IgD-negative memory B cell (primary cell): ENCODE results near the gene ADIPOR2. TPM values are rescaled to one million over a fixed set of nuclear protein-coding genes. Genes with fewer than 3 reads are reported as not detected.

Experiments used
- H3K27ac Mint-ChIP-seq, 3 donors: one replicate each; pipeline ENCODE4 v1.8.0; 2020 to 2022; ENCODE audit warnings: mild to moderate bottlenecking in 3 of 3, mixed read lengths in 3 of 3, moderate library complexity in 1 of 3
- H3K27me3 Mint-ChIP-seq: one replicate; pipeline ENCODE4 v1.8.0; 2021; ENCODE audit warnings: mixed read lengths
- H3K36me3 Mint-ChIP-seq: one replicate; pipeline ENCODE4 v1.8.0; 2020; ENCODE audit warnings: mild to moderate bottlenecking, mixed read lengths
- H3K4me1 Mint-ChIP-seq, 3 donors: one replicate each; pipeline ENCODE4 v1.8.0; 2020 to 2022; ENCODE audit warnings: mixed read lengths in 3 of 3, mild to moderate bottlenecking in 1 of 3
- H3K4me3 Mint-ChIP-seq, 4 donors: one replicate each; pipeline ENCODE4 v1.8.0; 2020 to 2022; ENCODE audit warnings: mild to moderate bottlenecking in 4 of 4, mixed read lengths in 4 of 4, moderate library complexity in 3 of 4
- H3K9me3 Mint-ChIP-seq, 3 donors: one replicate each; pipeline ENCODE4 v1.8.0; 2020 to 2021; ENCODE audit warnings: mixed read lengths in 3 of 3, mild to moderate bottlenecking in 1 of 3
- polyA plus RNA-seq: library from polyadenylated mRNA; unstranded; fragments of 300-500 nt; fragmentation: Illumina TruSeq; gene quantifications from one replicate; pipeline ENCODE4 v1.2.3, GENCODE V29; 2021

Gene ADIPOR2, protein sequence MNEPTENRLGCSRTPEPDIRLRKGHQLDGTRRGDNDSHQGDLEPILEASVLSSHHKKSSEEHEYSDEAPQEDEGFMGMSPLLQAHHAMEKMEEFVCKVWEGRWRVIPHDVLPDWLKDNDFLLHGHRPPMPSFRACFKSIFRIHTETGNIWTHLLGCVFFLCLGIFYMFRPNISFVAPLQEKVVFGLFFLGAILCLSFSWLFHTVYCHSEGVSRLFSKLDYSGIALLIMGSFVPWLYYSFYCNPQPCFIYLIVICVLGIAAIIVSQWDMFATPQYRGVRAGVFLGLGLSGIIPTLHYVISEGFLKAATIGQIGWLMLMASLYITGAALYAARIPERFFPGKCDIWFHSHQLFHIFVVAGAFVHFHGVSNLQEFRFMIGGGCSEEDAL
- polyA plus RNA-seq = 2.9 TPM

GRCh38 chr12:1690578-1691122 is at the start of gene ADIPOR2:
TSS of gene ADIPOR2 (plus strand) at chr12:1691070. CDS start at chr12:1754344, 63,274 bp downstream.
- Mint-ChIP-seq H3K9me3 (no peaks in the 10 kb centered on the region), H3K36me3 (no peaks in the 10 kb centered on the region), H3K4me1 (peaks cover 22 to 33% (median 33%) of the 10 kb centered on the region in 3 donors), H3K27me3 (no peaks in the 10 kb centered on the region), H3K27ac (peak within 1 kb of the TSS; percentile 95 to 99 (median 98)), H3K4me3 (peak within 1 kb of the TSS; percentile 90 to 95 (median 92))

- Mint-ChIP-seq H3K4me1 (peaks cover 6 to 10% (median 10%) of the 10 kb centered on the region in 3 donors), H3K27ac (peak overlapping the region in 1 of 3 donors; percentile 43), H3K27me3 (peaks cover 5% of the 10 kb centered on the region), H3K9me3 (no peaks in the 10 kb centered on the region), H3K4me3 (no peak overlapping the region), H3K36me3 (no peaks in the 10 kb centered on the region)
These were observed 48.4 kb upstream of the ADIPOR2 start for GRCh38 chr12:1642513-1642912.

- no peaks in the 10 kb centered on the region for H3K36me3 Mint-ChIP-seq
- H3K4me1 Mint-ChIP-seq = peaks cover 8 to 11% (median 10%) of the 10 kb centered on the region in 3 donors
- H3K9me3 Mint-ChIP-seq = no peaks in the 10 kb centered on the region
- no peak overlapping the region for H3K27ac Mint-ChIP-seq
- peaks cover 5% of the 10 kb centered on the region for H3K27me3 Mint-ChIP-seq
- H3K4me3 Mint-ChIP-seq = no peak overlapping the region
These were observed 47.8 kb upstream of the ADIPOR2 start for GRCh38 chr12:1643043-1643442.

- Mint-ChIP-seq H3K4me3 (no peak overlapping the region), H3K27ac (no peak overlapping the region), H3K36me3 (no peaks in the 10 kb centered on the region), H3K4me1 (peaks cover 8 to 11% (median 10%) of the 10 kb centered on the region in 3 donors), H3K27me3 (peaks cover 5% of the 10 kb centered on the region), H3K9me3 (no peaks in the 10 kb centered on the region)
These were observed 46.9 kb upstream of the ADIPOR2 start for GRCh38 chr12:1643905-1644533.

GRCh38 chr12:1644534-1645438 is 46.1 kb upstream of the ADIPOR2 start:
- Mint-ChIP-seq H3K9me3 (no peaks in the 10 kb centered on the region), H3K4me1 (peaks cover 8 to 11% (median 10%) of the 10 kb centered on the region in 3 donors), H3K27ac (no peak overlapping the region), H3K4me3 (no peak overlapping the region), H3K36me3 (no peaks in the 10 kb centered on the region), H3K27me3 (peaks cover 9% of the 10 kb centered on the region)

DNA sequence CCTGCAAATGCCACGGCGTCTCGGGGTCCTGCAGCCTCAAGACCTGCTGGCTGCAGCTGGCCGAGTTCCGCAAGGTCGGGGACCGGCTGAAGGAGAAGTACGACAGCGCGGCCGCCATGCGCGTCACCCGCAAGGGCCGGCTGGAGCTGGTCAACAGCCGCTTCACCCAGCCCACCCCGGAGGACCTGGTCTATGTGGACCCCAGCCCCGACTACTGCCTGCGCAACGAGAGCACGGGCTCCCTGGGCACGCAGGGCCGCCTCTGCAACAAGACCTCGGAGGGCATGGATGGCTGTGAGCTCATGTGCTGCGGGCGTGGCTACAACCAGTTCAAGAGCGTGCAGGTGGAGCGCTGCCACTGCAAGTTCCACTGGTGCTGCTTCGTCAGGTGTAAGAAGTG is 45.1 kb upstream of the ADIPOR2 start:
- no peak overlapping the region for H3K4me3 Mint-ChIP-seq
- H3K36me3 Mint-ChIP-seq = no peaks in the 10 kb centered on the region
- peaks cover 8% of the 10 kb centered on the region for H3K27me3 Mint-ChIP-seq
- no peaks in the 10 kb centered on the region for H3K9me3 Mint-ChIP-seq
- H3K27ac Mint-ChIP-seq = no peak overlapping the region
- peaks cover 10 to 12% (median 11%) of the 10 kb centered on the region in 3 donors for H3K4me1 Mint-ChIP-seq

DNA sequence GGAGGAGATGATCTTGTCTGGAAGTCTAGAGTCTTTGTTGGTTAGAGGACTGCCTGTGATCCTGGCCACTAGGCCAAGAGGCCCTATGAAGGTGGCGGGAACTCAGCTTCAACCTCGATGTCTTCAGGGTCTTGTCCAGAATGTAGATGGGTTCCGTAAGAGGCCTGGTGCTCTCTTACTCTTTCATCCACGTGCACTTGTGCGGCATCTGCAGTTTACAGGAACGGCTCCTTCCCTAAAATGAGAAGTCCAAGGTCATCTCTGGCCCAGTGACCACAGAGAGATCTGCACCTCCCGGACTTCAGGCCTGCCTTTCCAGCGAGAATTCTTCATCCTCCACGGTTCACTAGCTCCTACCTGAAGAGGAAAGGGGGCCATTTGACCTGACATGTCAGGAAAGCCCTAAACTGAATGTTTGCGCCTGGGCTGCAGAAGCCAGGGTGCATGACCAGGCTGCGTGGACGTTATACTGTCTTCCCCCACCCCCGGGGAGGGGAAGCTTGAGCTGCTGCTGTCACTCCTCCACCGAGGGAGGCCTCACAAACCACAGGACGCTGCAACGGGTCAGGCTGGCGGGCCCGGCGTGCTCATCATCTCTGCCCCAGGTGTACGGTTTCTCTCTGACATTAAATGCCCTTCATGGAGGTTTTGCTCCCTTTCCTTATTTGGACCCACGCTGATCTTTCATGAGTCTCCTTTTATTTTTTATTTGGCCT is 44.1 kb upstream of the ADIPOR2 start:
- H3K4me3 Mint-ChIP-seq = peak overlapping the region in 3 of 4 donors; percentile 50 to 79 (median 54)
- H3K27me3 Mint-ChIP-seq = peaks cover 8% of the 10 kb centered on the region

GRCh38 chr12:1647285-1647669 is 43.6 kb upstream of the ADIPOR2 start:
- Mint-ChIP-seq H3K4me3 (peak overlapping the region in 3 of 4 donors; percentile 50 to 79 (median 54)), H3K27ac (peak overlapping the region in 1 of 3 donors; percentile 84), H3K27me3 (peaks cover 10% of the 10 kb centered on the region)

More for the DNA sequence above, 44.1 kb upstream of the ADIPOR2 start:
- no peaks in the 10 kb centered on the region for H3K36me3 Mint-ChIP-seq
- no peaks in the 10 kb centered on the region for H3K9me3 Mint-ChIP-seq
- H3K27ac Mint-ChIP-seq = peak overlapping the region in 1 of 3 donors; percentile 84
- peaks cover 10 to 12% (median 11%) of the 10 kb centered on the region in 3 donors for H3K4me1 Mint-ChIP-seq

DNA sequence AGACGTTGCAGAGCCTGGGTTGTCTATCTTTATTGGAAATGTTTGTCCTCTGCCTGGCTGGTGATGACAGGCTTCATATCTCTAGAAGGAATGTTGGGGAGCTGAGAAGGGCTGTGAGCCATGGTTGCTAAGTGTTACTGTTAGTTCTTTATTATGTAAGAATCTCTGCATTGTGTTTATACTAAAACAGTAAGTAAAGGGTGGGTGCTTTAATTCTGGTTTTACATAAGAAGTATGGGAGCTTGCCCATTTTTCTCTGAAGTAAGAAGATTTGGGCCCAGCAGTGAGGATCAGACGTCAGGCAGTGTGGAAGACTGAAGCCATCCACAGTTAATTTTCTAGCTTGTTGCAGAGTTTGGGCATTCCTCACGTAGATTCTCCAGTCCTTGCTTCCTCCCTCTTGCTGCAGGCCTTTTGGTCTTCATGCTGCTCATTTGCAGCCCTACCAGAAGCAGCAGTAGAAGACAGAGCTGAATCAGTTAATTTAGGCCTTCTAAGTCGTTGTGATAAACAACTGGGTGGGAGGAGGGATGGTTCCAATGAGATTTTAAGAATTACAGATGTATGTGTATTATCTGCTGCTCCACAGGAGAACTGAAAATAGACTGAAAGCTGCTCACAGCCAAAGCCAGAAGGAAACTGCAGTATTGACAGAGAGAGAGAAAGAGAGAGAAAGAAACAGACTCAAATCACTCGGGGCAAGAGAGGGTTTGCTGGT is 40.5 kb upstream of the ADIPOR2 start:
- no peaks in the 10 kb centered on the region for H3K36me3 Mint-ChIP-seq
- no peaks in the 10 kb centered on the region for H3K9me3 Mint-ChIP-seq
- no peak overlapping the region for H3K4me3 Mint-ChIP-seq
- peaks cover 10 to 17% (median 11%) of the 10 kb centered on the region in 3 donors for H3K4me1 Mint-ChIP-seq
- H3K27ac Mint-ChIP-seq = peak overlapping the region in 1 of 3 donors; percentile 3
- peaks cover 12% of the 10 kb centered on the region for H3K27me3 Mint-ChIP-seq

More at GRCh38 chr12:1647285-1647669, 43.6 kb upstream of the ADIPOR2 start:
- Mint-ChIP-seq H3K36me3 (no peaks in the 10 kb centered on the region), H3K4me1 (peaks cover 10 to 12% (median 11%) of the 10 kb centered on the region in 3 donors), H3K9me3 (no peaks in the 10 kb centered on the region)

GRCh38 chr12:1650978-1651361 is 39.9 kb upstream of the ADIPOR2 start:
- H3K4me1 Mint-ChIP-seq = peaks cover 10 to 17% (median 10%) of the 10 kb centered on the region in 3 donors
- H3K36me3 Mint-ChIP-seq = no peaks in the 10 kb centered on the region
- H3K27ac Mint-ChIP-seq = no peak overlapping the region
- H3K27me3 Mint-ChIP-seq = peaks cover 10% of the 10 kb centered on the region
- H3K9me3 Mint-ChIP-seq = no peaks in the 10 kb centered on the region
- no peak overlapping the region for H3K4me3 Mint-ChIP-seq

DNA sequence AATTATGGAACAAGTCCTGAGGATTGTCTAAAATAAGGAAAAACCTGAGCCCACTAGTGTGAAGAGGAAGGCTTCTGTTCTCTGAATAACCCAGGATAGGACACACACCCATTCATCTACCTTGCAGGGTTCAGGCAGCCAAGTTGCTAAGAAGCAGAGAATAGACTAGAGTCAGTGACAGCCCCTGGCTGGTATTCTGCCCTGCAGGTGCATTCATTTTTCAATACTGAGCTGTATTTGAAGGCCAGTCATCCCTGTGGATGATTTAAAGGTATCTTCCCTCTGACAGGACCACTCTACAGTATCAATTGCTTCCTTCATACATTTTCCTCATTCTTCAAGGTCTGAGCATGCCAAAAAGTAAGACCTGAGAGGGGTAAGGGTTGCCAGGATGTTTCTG is 38.9 kb upstream of the ADIPOR2 start:
- H3K4me3 Mint-ChIP-seq = no peak overlapping the region
- peaks cover 9 to 16% (median 9%) of the 10 kb centered on the region in 3 donors for H3K4me1 Mint-ChIP-seq
- no peak overlapping the region for H3K27ac Mint-ChIP-seq
- H3K27me3 Mint-ChIP-seq = peaks cover 10% of the 10 kb centered on the region
- H3K36me3 Mint-ChIP-seq = no peaks in the 10 kb centered on the region
- H3K9me3 Mint-ChIP-seq = no peaks in the 10 kb centered on the region

GRCh38 chr12:1655225-1655788 is 35.6 kb upstream of the ADIPOR2 start:
- Mint-ChIP-seq H3K9me3 (no peaks in the 10 kb centered on the region), H3K27ac (peak overlapping the region in 1 of 3 donors; percentile 6), H3K4me3 (no peak overlapping the region), H3K4me1 (peaks cover 4 to 9% (median 5%) of the 10 kb centered on the region in 3 donors), H3K36me3 (no peaks in the 10 kb centered on the region), H3K27me3 (peaks cover 5% of the 10 kb centered on the region)

DNA sequence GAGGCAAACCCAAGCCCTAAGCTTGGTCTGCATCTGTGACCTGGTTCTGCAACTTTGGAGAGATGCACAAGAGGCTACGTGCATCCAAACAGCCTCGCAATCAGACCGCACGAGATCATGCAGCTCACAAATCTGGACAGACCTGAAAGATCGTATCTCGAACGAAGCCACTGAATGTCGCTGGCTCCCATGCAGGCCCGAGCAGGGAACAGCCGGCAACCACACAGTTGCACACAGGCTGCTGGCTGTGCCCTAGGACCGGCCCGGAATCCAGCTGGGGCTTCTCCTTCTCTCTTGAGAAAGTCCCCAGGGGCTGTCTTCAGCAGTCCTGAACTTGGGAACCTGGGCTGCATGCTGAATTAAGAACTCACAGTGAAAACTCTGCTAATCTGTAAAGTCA is 34.0 kb upstream of the ADIPOR2 start:
- peaks cover 3% of the 10 kb centered on the region for H3K27me3 Mint-ChIP-seq
- H3K4me3 Mint-ChIP-seq = no peak overlapping the region
- H3K9me3 Mint-ChIP-seq = no peaks in the 10 kb centered on the region
- H3K4me1 Mint-ChIP-seq = peaks cover 6 to 10% (median 7%) of the 10 kb centered on the region in 3 donors
- H3K36me3 Mint-ChIP-seq = no peaks in the 10 kb centered on the region
- no peak overlapping the region for H3K27ac Mint-ChIP-seq
